Astrocyte (in vitro differentiated cells and primary cell): ENCODE measurements around the gene GRM5. TPM values are rescaled to one million over a fixed set of nuclear protein-coding genes. Genes with fewer than 3 reads are reported as not detected.
A peak's percentile ranks its signal among the peaks of the same experiment; 100 is the strongest.

Experiments
- DNase-seq: peaks from one replicate; pipeline ENCODE4 v3.0.0-alpha.2; 2010; ENCODE audit warnings: low read depth
- FAIRE-seq: peaks from 2 replicates; lab custom pipeline; 2011; peaks lifted over from hg19 to GRCh38; lab: Jason Lieb, UNC
- H2AFZ ChIP-seq: 2 replicates; pipeline ENCODE4 v1.6.0; 2012; ENCODE audit warnings: low read depth, low read length, inconsistent platforms
- H3K27ac ChIP-seq: 2 replicates; pipeline ENCODE4 v1.5.1; 2011; ENCODE audit warnings: low read depth, low read length, inconsistent platforms
- H3K27me3 ChIP-seq: 2 replicates; pipeline ENCODE4 v1.6.0; 2011; ENCODE audit warnings: low read length, inconsistent platforms; ENCODE audit not compliant: insufficient read depth
- H3K36me3 ChIP-seq: 2 replicates; pipeline ENCODE4 v1.5.1; 2011; ENCODE audit warnings: low read length, inconsistent platforms; ENCODE audit not compliant: insufficient read depth
- H3K4me1 ChIP-seq: 2 replicates; pipeline ENCODE4 v1.5.1; 2011; ENCODE audit warnings: low read length, inconsistent platforms; ENCODE audit not compliant: insufficient read depth
- H3K4me2 ChIP-seq: 2 replicates; pipeline ENCODE4 v1.6.0; 2012; ENCODE audit warnings: low read length, inconsistent platforms
- H3K4me3 ChIP-seq: 2 replicates; pipeline ENCODE4 v1.5.1; 2011; ENCODE audit warnings: low read depth, mild to moderate bottlenecking, low read length, inconsistent platforms; ENCODE audit not compliant: insufficient read depth
- H3K79me2 ChIP-seq: 2 replicates; pipeline ENCODE4 v1.6.0; 2012; ENCODE audit warnings: mild to moderate bottlenecking, low read length, inconsistent platforms; ENCODE audit not compliant: insufficient read depth
- H3K9ac ChIP-seq: 2 replicates; pipeline ENCODE4 v1.6.0; 2012; ENCODE audit warnings: mild to moderate bottlenecking, low read length, inconsistent platforms
- H3K9me3 ChIP-seq: 2 replicates; pipeline ENCODE4 v1.5.1; 2012; ENCODE audit warnings: low read depth, mild to moderate bottlenecking, low read length, inconsistent platforms; ENCODE audit not compliant: insufficient read depth
- H4K20me1 ChIP-seq: 2 replicates; pipeline ENCODE4 v1.6.0; 2012; ENCODE audit warnings: low read length, inconsistent platforms; ENCODE audit not compliant: insufficient read depth
- H3K27ac Mint-ChIP-seq: one replicate; pipeline ENCODE4 v1.8.0; 2021; ENCODE audit warnings: mild to moderate bottlenecking, mixed read lengths; ENCODE audit not compliant: unreplicated experiment
- H3K27me3 Mint-ChIP-seq: one replicate; pipeline ENCODE4 v1.8.0; 2021; ENCODE audit warnings: low read depth, mixed read lengths; ENCODE audit not compliant: unreplicated experiment
- H3K36me3 Mint-ChIP-seq: one replicate; pipeline ENCODE4 v1.8.0; 2021; ENCODE audit warnings: low read depth, mixed read lengths; ENCODE audit not compliant: unreplicated experiment
- H3K4me1 Mint-ChIP-seq: one replicate; pipeline ENCODE4 v1.8.0; 2021; ENCODE audit warnings: low read depth, mixed read lengths; ENCODE audit not compliant: unreplicated experiment
- H3K4me3 Mint-ChIP-seq: one replicate; pipeline ENCODE4 v1.8.0; 2021; ENCODE audit warnings: mild to moderate bottlenecking, moderate library complexity, mixed read lengths; ENCODE audit not compliant: unreplicated experiment
- H3K9me3 Mint-ChIP-seq: one replicate; pipeline ENCODE4 v1.8.0; 2021; ENCODE audit warnings: mild to moderate bottlenecking, mixed read lengths; ENCODE audit not compliant: unreplicated experiment
- CTCF ChIP-seq: IDR thresholded peaks from 2 replicates; pipeline ENCODE4 v1.5.1; 2011; ENCODE audit warnings: low read depth, mild to moderate bottlenecking, inconsistent platforms, low read length, moderate library complexity; ENCODE audit not compliant: insufficient read depth
- EZH2 ChIP-seq: IDR thresholded peaks from 2 replicates; pipeline ENCODE4 v1.6.1; 2012; ENCODE audit warnings: mild to moderate bottlenecking, low read length, inconsistent platforms; ENCODE audit not compliant: insufficient read depth
- total RNA-seq: library from RNA; stranded (reverse); gene quantifications from 2 replicates; pipeline ENCODE4 v1.2.1, GENCODE V29; 2021

GRM5 gene
- total RNA-seq, 1 donor from 2014 or later = 0.30 TPM

GRCh38 chr11:88508418-88508758 lies 557.4 kb downstream of the GRM5 start:
- FAIRE-seq (no peak), DNase-seq (no peak)
- Mint-ChIP-seq H3K4me3 (peak overlapping the region; percentile 56), H3K27me3 (peaks cover 31% of the 10 kb centered on the region), H3K36me3 (no peaks in the 10 kb centered on the region), H3K9me3 (peaks cover 10% of the 10 kb centered on the region), H3K27ac (no peak overlapping the region), H3K4me1 (no peaks in the 10 kb centered on the region)
- Histone ChIP-seq H3K4me3 (peak overlapping the region; percentile 47), H3K9ac (peak overlapping the region; percentile 56), H3K27me3 (no peaks in the 10 kb centered on the region), H3K79me2 (no peaks in the 10 kb centered on the region), H4K20me1 (no peaks in the 10 kb centered on the region), H3K9me3 (no peaks in the 10 kb centered on the region), H2AFZ (peak overlapping the region; percentile 96), H3K36me3 (no peaks in the 10 kb centered on the region), H3K4me1 (no peaks in the 10 kb centered on the region), H3K27ac (no peak overlapping the region), H3K4me2 (peak overlapping the region; percentile 86)
- TF ChIP-seq EZH2 (no peak), CTCF (no peak)

GRCh38 chr11:88507771-88508417 lies 557.9 kb downstream of the GRM5 start:
- H3K27ac Mint-ChIP-seq = no peak overlapping the region
- no peaks in the 10 kb centered on the region for H3K79me2 ChIP-seq
- H3K4me1 ChIP-seq = no peaks in the 10 kb centered on the region
- H3K4me1 Mint-ChIP-seq = no peaks in the 10 kb centered on the region
- no peak overlapping the region for H3K9ac ChIP-seq
- H3K9me3 Mint-ChIP-seq = peaks cover 10% of the 10 kb centered on the region
- no peak for TF ChIP-seq EZH2
- TF ChIP-seq CTCF = no peak
- no peaks in the 10 kb centered on the region for H3K27me3 ChIP-seq
- H4K20me1 ChIP-seq = no peaks in the 10 kb centered on the region
- peaks cover 31% of the 10 kb centered on the region for H3K27me3 Mint-ChIP-seq
- H3K4me3 Mint-ChIP-seq = no peak overlapping the region
- H3K36me3 ChIP-seq = no peaks in the 10 kb centered on the region
- H3K4me3 ChIP-seq = peak overlapping the region; percentile 47
- DNase-seq (no peak), FAIRE-seq (no peak)
- peak overlapping the region; percentile 86 for H3K4me2 ChIP-seq
- peak overlapping the region; percentile 96 for H2AFZ ChIP-seq
- no peaks in the 10 kb centered on the region for H3K36me3 Mint-ChIP-seq
- no peak overlapping the region for H3K27ac ChIP-seq
- H3K9me3 ChIP-seq = no peaks in the 10 kb centered on the region

- no peaks in the 10 kb centered on the region for H3K9me3 Mint-ChIP-seq
- TF ChIP-seq EZH2 (no peak), CTCF (no peak)
- H3K4me3 ChIP-seq = no peak overlapping the region
- no peaks in the 10 kb centered on the region for H3K27me3 ChIP-seq
- H3K9me3 ChIP-seq = no peaks in the 10 kb centered on the region
- no peak overlapping the region for H3K9ac ChIP-seq
- FAIRE-seq = no peak
- no peaks in the 10 kb centered on the region for H3K36me3 ChIP-seq
- H4K20me1 ChIP-seq = no peaks in the 10 kb centered on the region
- no peaks in the 10 kb centered on the region for H3K27me3 Mint-ChIP-seq
- no peaks in the 10 kb centered on the region for H3K4me1 Mint-ChIP-seq
- DNase-seq = no peak
- no peak overlapping the region for H3K4me3 Mint-ChIP-seq
- H3K79me2 ChIP-seq = no peaks in the 10 kb centered on the region
- H3K4me1 ChIP-seq = no peaks in the 10 kb centered on the region
- no peak overlapping the region for H3K27ac ChIP-seq
- no peak overlapping the region for H2AFZ ChIP-seq
- no peaks in the 10 kb centered on the region for H3K36me3 Mint-ChIP-seq
- H3K4me2 ChIP-seq = no peak overlapping the region
- H3K27ac Mint-ChIP-seq = no peak overlapping the region
These were observed 564.2 kb downstream of the GRM5 start for GRCh38 chr11:88501541-88501940.
